Peyer's patch (tissue), 4 donors: ENCODE measurements around the gene ARHGAP27.
"Not testable (repeated sequence)": the region's sequence is repeated elsewhere in the genome, so short reads cannot be mapped to it uniquely, and the experiment has no call there.

Experiments
- POLR2A ChIP-seq, 2 donors: fragments of 450-650 bp; IDR thresholded peaks; one replicate each; pipeline ENCODE4 v1.5.1; 2017; ENCODE audit warnings: antibody characterized with exemption in 2 of 2, mild to moderate bottlenecking in 2 of 2, moderate library complexity in 2 of 2
- TF ChIP-seq, protein P1 (sequence below), 6 experiments: fragments of 450-650 bp in 4 of 6; fragments of 200-600 bp in 2 of 6; sonication (generic) in 1 of 6; IDR thresholded peaks; one replicate each; pipeline ENCODE4 v1.5.1; 2017 to 2019; ENCODE audit warnings: antibody characterized with exemption in 6 of 6, mild to moderate bottlenecking in 3 of 6, moderate library complexity in 1 of 6

DNA sequence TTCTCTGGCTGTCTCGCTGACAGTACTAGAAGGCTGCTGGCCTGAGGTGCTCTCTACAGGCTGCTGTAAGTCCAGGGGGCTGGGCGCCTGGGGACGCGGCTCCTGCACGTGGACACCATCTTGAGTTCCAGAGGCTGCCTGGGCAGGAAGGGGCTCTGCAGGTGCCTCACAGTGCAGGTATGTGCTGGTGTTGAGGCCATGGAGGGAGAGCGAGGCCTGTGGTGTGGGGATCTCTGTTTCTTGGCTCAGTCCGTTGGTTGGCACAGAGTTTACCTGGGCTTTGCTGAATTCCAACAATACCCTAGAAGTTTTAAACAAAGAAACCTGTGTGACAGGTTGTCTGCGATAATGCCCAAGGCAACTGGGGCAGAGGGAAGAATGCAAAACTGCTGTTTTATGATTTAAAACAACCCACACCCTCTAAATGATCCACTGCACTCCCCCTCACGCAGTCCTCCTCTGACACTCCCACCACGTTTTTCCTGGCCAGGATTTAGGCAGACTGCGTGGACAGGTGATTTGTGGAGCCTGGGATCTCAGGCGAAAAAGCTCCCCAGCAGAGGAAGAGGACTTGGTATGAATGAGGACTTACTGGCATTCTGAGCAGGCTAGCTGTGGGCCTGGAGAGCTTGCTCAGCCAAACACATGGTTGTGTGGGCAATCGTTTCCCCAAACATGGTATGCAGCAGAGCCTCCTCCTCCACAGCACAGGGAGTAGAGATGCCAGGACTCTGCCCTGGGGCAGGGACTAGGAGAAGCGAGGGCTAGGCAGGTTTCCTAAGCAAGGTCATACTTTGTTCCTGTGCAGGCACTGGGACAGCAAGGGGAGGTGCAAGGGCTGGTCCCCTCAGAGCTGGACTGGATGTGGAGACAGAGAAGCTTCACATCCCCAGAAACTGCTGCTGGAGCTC, 35.9 kb upstream of the ARHGAP27 start:
- TF ChIP-seq, protein P1, sequence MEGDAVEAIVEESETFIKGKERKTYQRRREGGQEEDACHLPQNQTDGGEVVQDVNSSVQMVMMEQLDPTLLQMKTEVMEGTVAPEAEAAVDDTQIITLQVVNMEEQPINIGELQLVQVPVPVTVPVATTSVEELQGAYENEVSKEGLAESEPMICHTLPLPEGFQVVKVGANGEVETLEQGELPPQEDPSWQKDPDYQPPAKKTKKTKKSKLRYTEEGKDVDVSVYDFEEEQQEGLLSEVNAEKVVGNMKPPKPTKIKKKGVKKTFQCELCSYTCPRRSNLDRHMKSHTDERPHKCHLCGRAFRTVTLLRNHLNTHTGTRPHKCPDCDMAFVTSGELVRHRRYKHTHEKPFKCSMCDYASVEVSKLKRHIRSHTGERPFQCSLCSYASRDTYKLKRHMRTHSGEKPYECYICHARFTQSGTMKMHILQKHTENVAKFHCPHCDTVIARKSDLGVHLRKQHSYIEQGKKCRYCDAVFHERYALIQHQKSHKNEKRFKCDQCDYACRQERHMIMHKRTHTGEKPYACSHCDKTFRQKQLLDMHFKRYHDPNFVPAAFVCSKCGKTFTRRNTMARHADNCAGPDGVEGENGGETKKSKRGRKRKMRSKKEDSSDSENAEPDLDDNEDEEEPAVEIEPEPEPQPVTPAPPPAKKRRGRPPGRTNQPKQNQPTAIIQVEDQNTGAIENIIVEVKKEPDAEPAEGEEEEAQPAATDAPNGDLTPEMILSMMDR (IDR thresholded peaks at IDR 0.05) = not testable (repeated sequence)
- not testable (repeated sequence) for TF ChIP-seq POLR2A (IDR thresholded peaks at IDR 0.05)
